Endodermal cell (in vitro differentiated cells): ENCODE measurements around the gene PLCB1. TPM values are rescaled to one million over a fixed set of nuclear protein-coding genes. Genes with fewer than 3 reads are reported as not detected.

Experiments
- DNase-seq: peaks from one replicate; pipeline ENCODE4 v3.0.0-alpha.2; 2017
- H3K27ac ChIP-seq: 2 replicates; pipeline ENCODE4 v1.5.1; 2013; ENCODE audit warnings: mild to moderate bottlenecking, low read depth, low read length, moderate library complexity
- H3K27me3 ChIP-seq: 2 replicates; pipeline ENCODE4 v1.6.1; 2013; ENCODE audit warnings: mild to moderate bottlenecking, low read length, moderate library complexity; ENCODE audit not compliant: insufficient read depth, control insufficient read depth, poor library complexity, severe bottlenecking
- H3K36me3 ChIP-seq: 2 replicates; pipeline ENCODE4 v1.7.0; 2013; ENCODE audit warnings: mild to moderate bottlenecking, low read length, moderate library complexity; ENCODE audit not compliant: control insufficient read depth, insufficient read depth
- H3K4me1 ChIP-seq: one replicate; pipeline ENCODE4 v1.7.0; 2013; ENCODE audit warnings: low read length; ENCODE audit not compliant: control insufficient read depth, insufficient read depth
- H3K4me3 ChIP-seq: 2 replicates; pipeline ENCODE4 v1.5.1; 2013; ENCODE audit warnings: mild to moderate bottlenecking, low read length, moderate library complexity
- H3K9ac ChIP-seq: 2 replicates; pipeline ENCODE4 v1.6.1; 2013; ENCODE audit warnings: mild to moderate bottlenecking, low read length, moderate library complexity; ENCODE audit not compliant: poor library complexity, severe bottlenecking; ENCODE audit errors: extremely low read depth
- H3K9me3 ChIP-seq: 2 replicates; pipeline ENCODE4 v1.6.1; 2013; ENCODE audit warnings: mild to moderate bottlenecking, low read length, moderate library complexity; ENCODE audit not compliant: control insufficient read depth
- H3K27ac Mint-ChIP-seq: 2 replicates; pipeline ENCODE4 v1.8.0; 2020; ENCODE audit warnings: mixed read lengths
- H3K27me3 Mint-ChIP-seq: 2 replicates; pipeline ENCODE4 v1.8.0; 2021; ENCODE audit warnings: mild to moderate bottlenecking, mixed read lengths; ENCODE audit not compliant: insufficient read depth
- H3K36me3 Mint-ChIP-seq: 2 replicates; pipeline ENCODE4 v1.8.0; 2020; ENCODE audit warnings: low read depth, mixed read lengths
- H3K4me1 Mint-ChIP-seq: 2 replicates; pipeline ENCODE4 v1.8.0; 2020; ENCODE audit warnings: mixed read lengths
- H3K4me3 Mint-ChIP-seq: 2 replicates; pipeline ENCODE4 v1.8.0; 2020; ENCODE audit warnings: mild to moderate bottlenecking, moderate library complexity, mixed read lengths
- H3K9me3 Mint-ChIP-seq: 2 replicates; pipeline ENCODE4 v1.8.0; 2020; ENCODE audit warnings: mild to moderate bottlenecking, mixed read lengths
- whole genome bisulfite sequencing, 2 experiments: methylation state at CpG; one replicate each; pipeline versions ENCODE4 v1.1.5 to v1.1.7; 2013; ENCODE audit warnings: missing lambda C conversion rate in 2 of 2, mixed read lengths in 1 of 2; ENCODE audit not compliant: insufficient coverage in 1 of 2, insufficient read length in 1 of 2; 5-methylcytosine and 5-hydroxymethylcytosine counted together
- total RNA-seq, 2 donors: library from RNA; stranded (reverse); fragmentation: NEBNext Ultra II Directional in 1 of 2; extraction: Animal tissue kit (Norgen Biotek cat#: 25700) in 1 of 2; gene quantifications; 2 replicates in 1 of 2; 3 replicates in 1 of 2; pipeline ENCODE4 v1.2.1, GENCODE V29; 2021
- TF ChIP-seq, protein P1 (sequence below): fragments of 200-600 bp; sonication (generic); conservative IDR thresholded peaks from 2 replicates; pipeline ENCODE4 v1.5.0; 2021; ENCODE audit warnings: antibody characterized with exemption, mild to moderate bottlenecking

PLCB1 gene
- total RNA-seq, 2 donors from 2014 or later, result 15.3 to 16.5 TPM

DNA sequence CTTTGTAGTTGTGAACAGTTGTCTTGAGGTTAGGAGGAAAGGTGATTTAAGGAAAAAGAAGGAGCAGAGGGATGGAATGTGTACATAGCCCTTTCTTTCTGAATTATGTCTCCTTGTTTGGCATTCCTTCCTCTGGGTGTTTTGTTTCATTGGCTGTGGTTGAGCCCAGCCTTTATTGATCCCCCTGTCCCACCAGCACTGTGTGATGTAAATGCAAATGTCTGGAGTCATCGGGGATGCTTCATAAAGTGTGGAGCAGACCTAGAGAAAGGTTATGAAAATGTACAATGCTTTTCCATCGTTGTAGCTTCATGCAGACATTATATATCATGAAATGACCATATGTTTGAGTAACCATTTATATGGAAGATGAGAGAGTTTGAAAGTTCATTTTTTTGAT, 164.5 kb downstream of the PLCB1 start:
- no peaks in the 10 kb centered on the region for H3K9me3 Mint-ChIP-seq
- Histone ChIP-seq H3K27ac (no peak overlapping the region), H3K9me3 (no peaks in the 10 kb centered on the region), H3K9ac (no peak overlapping the region), H3K4me1 (no peaks in the 10 kb centered on the region), H3K36me3 (no peaks in the 10 kb centered on the region), H3K4me3 (no peak overlapping the region), H3K27me3 (no peaks in the 10 kb centered on the region)
- H3K4me3 Mint-ChIP-seq, result no peak overlapping the region
- H3K27me3 Mint-ChIP-seq, result peaks cover 4% of the 10 kb centered on the region
- DNase-seq, result no peak
- H3K36me3 Mint-ChIP-seq, result no peaks in the 10 kb centered on the region
- H3K27ac Mint-ChIP-seq, result no peak overlapping the region
- no peaks in the 10 kb centered on the region for H3K4me1 Mint-ChIP-seq
- TF ChIP-seq, protein P1, sequence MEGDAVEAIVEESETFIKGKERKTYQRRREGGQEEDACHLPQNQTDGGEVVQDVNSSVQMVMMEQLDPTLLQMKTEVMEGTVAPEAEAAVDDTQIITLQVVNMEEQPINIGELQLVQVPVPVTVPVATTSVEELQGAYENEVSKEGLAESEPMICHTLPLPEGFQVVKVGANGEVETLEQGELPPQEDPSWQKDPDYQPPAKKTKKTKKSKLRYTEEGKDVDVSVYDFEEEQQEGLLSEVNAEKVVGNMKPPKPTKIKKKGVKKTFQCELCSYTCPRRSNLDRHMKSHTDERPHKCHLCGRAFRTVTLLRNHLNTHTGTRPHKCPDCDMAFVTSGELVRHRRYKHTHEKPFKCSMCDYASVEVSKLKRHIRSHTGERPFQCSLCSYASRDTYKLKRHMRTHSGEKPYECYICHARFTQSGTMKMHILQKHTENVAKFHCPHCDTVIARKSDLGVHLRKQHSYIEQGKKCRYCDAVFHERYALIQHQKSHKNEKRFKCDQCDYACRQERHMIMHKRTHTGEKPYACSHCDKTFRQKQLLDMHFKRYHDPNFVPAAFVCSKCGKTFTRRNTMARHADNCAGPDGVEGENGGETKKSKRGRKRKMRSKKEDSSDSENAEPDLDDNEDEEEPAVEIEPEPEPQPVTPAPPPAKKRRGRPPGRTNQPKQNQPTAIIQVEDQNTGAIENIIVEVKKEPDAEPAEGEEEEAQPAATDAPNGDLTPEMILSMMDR, result no peak
- WGBS, 2 experiments, result 58% methylated on average over 2 of the region's 2 CpGs; no CpG with 5 or more reads in 1 of the 2 experiments

DNA sequence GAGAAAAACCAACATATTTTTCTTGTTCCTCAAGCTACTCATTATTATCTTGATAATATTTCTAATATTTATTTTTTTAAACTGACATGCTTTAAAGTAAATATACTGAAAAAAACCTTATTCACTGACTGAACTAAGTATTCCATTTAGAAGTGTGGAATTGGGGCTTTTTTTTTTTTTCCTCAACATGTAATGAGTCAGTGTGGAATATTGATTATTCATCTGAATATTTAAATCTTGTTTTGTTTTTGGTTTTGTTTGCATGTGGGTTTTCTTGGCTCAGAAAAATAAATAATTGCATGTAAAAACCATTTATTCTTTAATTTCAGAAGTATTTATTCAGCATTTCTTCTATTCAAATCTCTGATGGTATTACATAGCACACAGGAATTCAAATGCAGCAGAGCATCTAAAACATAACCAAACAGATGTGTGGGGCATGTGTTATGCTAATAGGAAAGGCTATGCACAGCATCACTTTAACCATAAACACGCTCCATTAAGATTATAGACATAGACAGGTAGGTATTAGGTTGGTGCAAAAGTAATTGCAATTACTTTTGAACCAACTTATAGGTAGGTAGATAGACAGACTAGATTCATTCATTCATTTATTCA, 166.5 kb downstream of the PLCB1 start:
- Mint-ChIP-seq H3K27me3 (peaks cover 4% of the 10 kb centered on the region), H3K4me3 (no peak overlapping the region), H3K36me3 (no peaks in the 10 kb centered on the region), H3K4me1 (no peaks in the 10 kb centered on the region), H3K9me3 (no peaks in the 10 kb centered on the region), H3K27ac (no peak overlapping the region)
- Histone ChIP-seq H3K27ac (no peak overlapping the region), H3K4me1 (no peaks in the 10 kb centered on the region), H3K9me3 (no peaks in the 10 kb centered on the region), H3K4me3 (no peak overlapping the region), H3K27me3 (no peaks in the 10 kb centered on the region), H3K9ac (no peak overlapping the region), H3K36me3 (no peaks in the 10 kb centered on the region)
- WGBS, 2 experiments, result no CpG with 5 or more reads among the region's 1 CpG
- DNase-seq, result no peak
- TF ChIP-seq, protein P1, result no peak

DNA sequence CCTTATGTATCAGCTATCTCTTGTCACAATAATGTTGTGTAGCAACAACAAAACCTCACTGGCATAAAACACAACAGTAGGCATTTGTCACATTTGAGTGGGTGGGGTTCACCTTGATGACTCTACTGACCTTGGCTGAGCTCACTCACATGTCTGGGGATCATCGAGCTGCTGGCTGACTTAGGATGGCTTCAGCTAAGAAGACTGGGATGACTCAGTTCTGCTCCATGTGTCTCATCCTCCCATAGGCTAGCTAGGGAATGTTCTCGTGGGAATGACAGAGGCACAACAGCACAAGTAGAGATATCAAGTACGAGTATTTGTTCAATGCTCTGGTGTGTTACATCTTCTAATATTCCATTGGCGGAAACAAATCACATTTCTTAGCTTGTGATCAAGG, 167.9 kb downstream of the PLCB1 start:
- H3K27ac Mint-ChIP-seq, result no peak overlapping the region
- no peak overlapping the region for H3K4me3 ChIP-seq
- no peaks in the 10 kb centered on the region for H3K9me3 ChIP-seq
- peaks cover 3% of the 10 kb centered on the region for H3K4me1 Mint-ChIP-seq
- no peaks in the 10 kb centered on the region for H3K27me3 ChIP-seq
- H3K9ac ChIP-seq, result no peak overlapping the region
- WGBS, 2 experiments, result 92 to 95% methylated on average over 4 of the region's 4 CpGs
- H3K36me3 ChIP-seq, result no peaks in the 10 kb centered on the region
- no peak overlapping the region for H3K4me3 Mint-ChIP-seq
- H3K4me1 ChIP-seq, result peaks cover 4% of the 10 kb centered on the region
- H3K9me3 Mint-ChIP-seq, result no peaks in the 10 kb centered on the region
- DNase-seq, result no peak
- H3K36me3 Mint-ChIP-seq, result no peaks in the 10 kb centered on the region
- H3K27me3 Mint-ChIP-seq, result peaks cover 4% of the 10 kb centered on the region
- TF ChIP-seq, protein P1, result no peak
- no peak overlapping the region for H3K27ac ChIP-seq
